Glomerular visceral epithelial cell (primary cell): ENCODE results near the gene ARPC4.
A peak's percentile ranks its signal among the peaks of the same experiment; 100 is the strongest.

Experiments used
- DNase-seq: peaks from one replicate; pipeline ENCODE4 v3.0.0-alpha.2; 2016; ENCODE audit errors: extremely low spot score

Gene ARPC4

DNA sequence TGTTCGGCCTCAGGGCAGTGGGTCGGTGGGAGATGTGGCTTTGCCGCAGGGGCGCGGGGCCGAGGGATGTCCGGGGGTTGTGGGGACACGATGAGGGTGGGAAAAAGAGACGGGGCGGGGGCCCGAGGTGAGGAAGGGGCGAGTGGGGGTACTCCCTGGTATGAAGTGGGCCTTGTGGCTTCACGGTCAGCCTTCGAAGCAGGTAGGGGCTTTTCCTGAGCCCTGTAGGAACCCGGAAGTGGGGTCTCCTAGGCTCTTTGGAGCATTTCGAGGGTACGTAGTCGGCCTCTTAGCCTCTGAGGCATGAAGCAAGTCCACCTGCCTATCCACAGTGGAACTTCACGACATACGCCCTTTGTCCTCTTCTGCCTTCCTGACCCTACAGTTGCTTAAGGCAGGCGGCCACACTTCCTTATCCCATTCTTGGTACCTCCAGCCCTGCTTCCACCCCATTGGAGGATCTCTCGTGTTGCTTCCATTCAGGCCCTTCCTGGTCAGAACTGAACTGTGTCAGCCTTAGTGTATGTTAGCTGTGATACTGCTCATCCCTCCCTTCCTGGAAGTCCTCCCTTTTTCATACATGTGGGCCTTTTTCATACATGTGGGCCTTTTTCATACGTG, 389 bp downstream of the ARPC4 start:
- peak; percentile 39 for DNase-seq

- DNase-seq = no peak
These were observed 1.5 kb downstream of the ARPC4 start for GRCh38 chr3:9794400-9794799.

- no peak for DNase-seq
These were observed 2.3 kb downstream of the ARPC4 start for GRCh38 chr3:9795207-9795606.

- DNase-seq = no peak
These were observed 4.5 kb downstream of the ARPC4 start for GRCh38 chr3:9797196-9797945.

DNA sequence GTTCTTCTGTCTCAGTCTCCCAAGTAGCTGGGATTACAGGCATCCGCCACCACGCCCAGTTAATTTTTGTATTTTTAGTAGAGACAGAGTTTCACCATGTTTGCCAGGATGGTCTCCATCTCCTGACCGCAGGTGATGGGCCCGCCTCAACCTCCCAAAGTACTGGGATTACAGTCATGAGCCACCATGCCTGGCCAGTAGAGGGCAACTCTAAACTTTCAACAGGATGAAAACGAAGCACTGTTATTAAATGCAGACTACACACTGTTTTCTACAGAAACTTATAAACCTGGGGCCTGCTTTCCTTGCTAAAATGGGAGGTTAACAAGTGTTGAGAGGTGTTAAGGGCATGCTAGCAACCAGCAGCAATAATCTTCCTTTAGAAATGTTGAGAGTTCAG, 7.6 kb downstream of the ARPC4 start:
- DNase-seq = no peak

DNA sequence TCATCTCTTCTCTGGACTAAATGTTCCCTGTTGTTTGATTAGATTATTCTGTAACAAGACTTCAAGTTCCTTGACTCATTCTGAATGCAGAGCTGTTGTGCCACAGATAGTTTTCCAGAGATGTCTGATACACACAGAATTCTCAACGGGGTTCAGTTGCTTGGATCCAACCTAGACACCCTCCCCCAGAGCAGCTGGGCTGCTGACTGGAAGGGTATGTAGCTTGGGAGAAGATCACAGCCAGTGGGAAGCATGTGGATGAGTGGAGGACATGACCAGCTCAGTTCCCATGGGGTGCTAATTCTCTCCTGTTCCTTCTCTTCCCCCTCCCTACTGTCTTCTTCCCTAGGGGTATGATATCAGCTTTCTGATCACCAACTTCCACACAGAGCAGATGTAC, 10.6 kb downstream of the ARPC4 start:
- no peak for DNase-seq

- no peak for DNase-seq
These were observed 12.1 kb downstream of the ARPC4 start for GRCh38 chr3:9804996-9805395.

DNA sequence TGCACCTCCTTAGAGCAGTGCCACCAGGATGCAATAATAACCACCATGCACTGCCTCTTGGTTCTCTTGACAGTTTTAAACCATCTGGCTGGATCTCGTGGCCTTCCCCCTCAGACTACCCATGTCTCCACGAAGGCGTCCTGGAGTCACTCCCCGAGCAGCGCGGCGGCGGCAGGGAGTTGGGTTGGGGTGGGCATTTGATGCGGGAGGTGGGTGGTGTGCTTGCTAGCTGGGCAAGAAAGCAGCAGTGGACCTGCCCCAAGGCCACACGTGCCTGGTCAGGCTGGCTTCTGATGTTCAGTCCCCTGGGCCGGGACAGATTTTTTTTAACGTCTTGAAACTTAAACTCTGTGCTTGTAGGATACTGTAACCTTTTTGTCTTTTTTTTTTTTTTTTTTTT, 13.3 kb downstream of the ARPC4 start:
- no peak for DNase-seq

DNA sequence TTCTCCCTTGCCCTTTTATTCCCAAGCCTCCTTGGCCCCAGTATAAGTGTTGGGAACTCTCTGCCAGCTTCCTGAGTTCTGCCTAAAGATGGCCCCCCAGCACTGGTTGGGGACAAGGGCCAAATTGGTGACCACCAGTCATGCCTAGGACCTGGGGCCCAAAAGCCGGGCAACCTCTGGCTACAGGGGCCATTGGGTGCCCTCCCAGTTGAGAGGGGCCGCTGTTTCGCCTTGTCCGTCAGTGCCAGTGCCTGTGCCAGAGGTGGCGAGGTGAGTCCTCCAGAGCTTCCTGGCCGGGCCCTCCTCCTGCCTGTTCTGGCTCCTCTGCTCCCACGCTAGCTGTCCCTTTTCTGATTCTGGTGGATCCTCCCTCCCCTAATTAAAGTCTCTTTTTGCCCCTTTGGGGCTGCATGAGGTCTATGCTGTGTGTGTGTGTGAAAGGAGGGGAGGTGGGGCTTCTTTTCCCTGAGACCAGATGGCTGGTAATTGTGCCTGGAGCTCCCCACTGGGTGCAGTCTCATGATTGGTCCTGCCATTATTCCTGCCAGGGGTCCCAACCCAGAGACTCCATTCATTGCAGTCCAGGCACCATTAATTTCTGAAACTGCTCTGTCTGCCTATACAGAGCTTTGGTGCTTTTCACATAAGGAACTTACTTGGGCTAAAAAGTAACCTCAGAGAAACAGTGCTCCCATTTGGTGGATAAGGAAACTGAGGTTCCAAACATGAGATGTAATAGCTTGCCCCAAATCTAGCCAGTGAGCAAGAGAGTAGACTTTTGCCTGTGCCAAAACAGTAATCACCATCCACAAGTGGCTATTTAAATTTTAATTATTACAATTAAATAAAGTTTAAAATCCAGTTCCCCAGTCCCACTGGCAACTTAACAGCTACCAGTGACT, 14.1 kb downstream of the ARPC4 start:
- DNase-seq = no peak

DNA sequence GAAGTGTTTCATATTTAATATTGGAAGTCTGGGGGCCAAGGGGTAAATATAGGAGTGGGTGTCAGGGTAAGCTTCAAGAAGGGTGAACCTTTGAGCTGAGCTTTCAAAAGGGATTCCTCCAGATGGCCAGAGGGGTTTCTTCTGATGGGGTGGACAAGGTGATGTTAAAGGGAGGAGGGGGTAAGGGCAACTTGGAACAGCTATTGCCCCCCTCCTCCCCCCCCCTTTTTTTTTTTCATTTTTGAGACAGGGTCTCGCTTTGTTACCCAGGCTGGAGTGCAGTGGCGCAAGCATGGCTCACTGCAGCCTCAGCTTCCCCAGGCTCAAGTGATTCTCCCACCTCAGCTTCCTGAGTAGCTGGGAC, 15.1 kb downstream of the ARPC4 start:
- DNase-seq = no peak

- DNase-seq = peak; percentile 51
These were observed 15.6 kb downstream of the ARPC4 start for GRCh38 chr3:9808345-9809037.

DNA sequence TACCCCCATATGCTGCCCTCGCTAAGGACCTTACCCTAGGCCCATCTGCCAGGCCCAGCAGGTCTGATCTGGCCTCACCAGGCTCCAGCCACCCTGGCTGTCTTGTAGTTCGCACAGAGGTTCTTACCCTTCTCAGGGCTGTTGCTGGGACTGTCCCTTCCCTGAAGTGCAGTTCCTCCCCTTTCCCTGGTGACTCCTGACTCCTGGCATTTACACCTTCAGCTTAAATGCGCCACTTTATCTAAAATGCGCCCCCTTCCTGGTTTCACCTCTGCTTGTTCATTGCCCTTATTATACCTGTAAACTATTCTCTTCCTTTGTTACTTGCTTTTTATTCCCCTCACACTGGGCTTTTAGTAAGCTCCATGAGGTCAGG, 16.3 kb downstream of the ARPC4 start:
- DNase-seq = no peak

GRCh38 chr3:9809615-9810432, 16.9 kb downstream of the ARPC4 start, which contains the start of gene TTLL3:
Gene TTLL3 (plus strand): TSS chr3:9810262. CDS start chr3:9810662, 400 bp downstream.
- DNase-seq = peak; percentile 46

- no peak for DNase-seq
These were observed 17.5 kb downstream of the ARPC4 start for GRCh38 chr3:9810433-9810770.

DNA sequence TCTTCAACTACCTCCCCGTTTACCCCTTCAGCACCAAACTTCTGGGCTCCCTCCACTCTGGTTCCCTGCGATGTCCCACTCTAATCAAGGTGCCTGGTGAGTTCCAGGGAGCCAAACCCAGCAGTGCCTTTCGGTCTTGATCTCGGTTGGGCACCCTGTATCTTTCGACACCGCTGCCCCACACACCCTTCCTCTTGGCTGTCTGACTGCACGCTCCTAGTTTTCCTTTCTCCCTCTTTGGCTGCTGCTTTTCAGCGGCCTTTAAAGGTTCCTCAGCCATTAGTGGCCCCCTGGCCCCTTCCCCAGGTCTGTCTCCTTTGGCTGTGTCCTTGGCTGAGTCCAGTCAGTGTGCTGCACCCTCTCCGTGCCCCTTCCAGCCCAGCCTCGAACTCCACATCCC, 18.0 kb downstream of the ARPC4 start:
- DNase-seq = no peak

DNA sequence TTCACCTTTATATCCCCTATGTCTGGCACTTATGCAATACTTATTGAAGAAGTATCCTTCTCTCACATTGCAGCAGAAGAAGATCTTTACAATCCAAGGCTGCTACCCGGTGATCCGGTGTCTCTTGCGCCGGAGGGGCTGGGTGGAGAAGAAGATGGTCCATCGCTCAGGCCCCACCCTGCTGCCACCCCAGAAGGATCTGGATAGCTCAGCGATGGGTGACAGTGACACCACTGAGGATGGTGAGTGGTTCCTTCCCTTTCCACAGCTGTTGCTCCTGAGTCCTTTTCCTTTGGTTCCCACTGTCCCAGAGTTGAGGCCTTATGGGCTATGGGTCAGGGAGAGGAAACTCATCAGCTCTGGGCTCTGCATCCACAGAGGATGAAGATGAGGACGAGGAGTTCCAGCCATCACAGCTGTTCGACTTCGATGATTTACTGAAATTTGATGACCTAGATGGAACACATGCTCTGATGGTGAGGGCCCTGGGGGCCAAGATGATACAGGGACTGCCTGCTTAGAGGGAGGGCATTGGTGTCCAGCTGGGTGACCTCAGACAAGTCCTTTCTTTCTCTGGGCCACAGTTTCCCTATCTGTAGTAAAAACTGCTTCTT, 20.1 kb downstream of the ARPC4 start:
- DNase-seq = no peak

DNA sequence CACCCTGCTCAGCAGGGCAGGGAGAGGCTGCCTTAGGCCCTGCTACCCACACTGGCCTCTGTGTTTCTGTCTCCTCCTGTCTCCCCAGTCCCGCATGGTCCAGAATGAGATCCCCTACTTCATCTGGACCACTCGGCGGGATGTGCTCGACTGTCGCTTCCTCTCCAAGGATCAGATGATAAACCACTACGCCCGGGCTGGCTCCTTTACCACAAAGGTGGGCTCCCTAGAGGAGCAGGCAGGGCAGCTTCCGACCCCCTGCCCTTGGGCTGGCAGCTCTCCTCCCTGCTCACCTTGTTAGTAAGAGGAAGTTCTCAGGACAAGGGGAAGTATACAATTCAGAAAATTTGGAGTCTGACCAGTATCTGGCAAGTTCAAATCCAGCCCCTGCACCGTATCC, 23.1 kb downstream of the ARPC4 start:
- DNase-seq = no peak

DNA sequence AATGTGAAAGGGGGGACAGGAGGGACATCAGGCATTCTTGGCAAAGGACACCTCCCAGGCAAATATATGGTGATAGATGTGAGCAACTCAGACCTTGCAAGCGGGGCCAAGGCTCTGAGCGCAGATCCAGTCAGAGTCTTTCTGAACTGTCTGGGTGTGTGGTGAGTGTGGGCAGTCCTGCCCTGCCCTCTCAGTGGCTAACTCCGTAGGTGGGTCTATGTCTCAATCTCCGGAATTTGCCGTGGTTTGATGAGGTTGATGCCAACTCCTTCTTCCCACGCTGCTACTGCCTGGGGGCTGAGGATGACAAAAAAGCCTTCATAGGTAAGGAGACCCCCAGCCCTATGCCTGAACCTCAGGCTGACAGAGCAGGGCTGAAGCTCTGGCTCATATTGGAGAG, 24.6 kb downstream of the ARPC4 start:
- DNase-seq = no peak

DNA sequence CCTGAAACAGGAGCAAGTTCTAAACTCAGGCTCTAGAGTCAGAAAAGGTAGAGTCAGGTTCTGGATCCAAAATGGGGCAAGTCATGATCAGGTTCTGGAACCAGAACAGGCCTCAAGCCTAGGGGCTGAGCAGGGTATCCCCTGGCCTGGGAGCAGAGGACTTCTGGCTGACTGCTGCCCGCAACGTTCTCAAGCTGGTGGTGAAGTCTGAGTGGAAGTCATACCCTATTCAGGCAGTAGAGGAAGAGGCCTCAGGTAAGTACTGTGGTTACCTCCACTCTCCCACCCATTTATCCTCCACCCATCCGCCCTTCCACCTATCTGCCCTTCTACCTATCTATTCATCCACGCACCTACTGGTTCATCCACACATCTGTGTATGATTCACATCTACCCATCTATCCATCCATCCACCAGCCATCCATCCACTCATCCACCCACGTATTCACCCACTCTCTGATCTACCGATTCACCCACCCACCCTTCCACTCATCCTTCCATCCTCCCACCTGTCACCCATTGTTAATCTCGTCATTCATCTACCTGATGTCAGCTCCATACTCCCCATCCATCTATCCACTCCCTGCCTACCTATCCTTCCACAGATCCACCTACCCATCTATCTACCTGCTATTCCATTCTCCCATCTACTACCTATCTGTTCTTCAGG, 25.9 kb downstream of the ARPC4 start:
- no peak for DNase-seq

DNA sequence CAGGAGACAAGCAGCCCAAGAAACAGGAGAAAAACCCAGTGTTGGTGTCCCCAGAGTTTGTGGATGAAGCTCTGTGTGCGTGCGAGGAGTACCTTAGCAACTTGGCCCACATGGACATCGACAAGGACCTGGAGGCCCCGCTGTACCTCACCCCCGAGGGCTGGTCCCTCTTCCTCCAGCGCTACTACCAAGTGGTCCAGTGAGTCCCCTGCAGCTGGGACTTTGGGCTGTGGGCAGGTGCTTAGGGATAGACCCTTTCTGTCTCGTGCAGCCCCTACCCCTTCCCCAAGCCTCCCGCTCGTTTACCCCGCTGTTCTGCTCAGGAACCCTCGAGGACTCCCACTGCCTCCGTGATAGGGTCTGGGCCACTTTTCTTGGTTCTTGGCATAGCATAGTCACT, 27.7 kb downstream of the ARPC4 start:
- no peak for DNase-seq
